ENCODE data around the gene SLC27A5.
"Not testable (repeated sequence)": the region's sequence is repeated elsewhere in the genome, so short reads cannot be mapped to it uniquely, and the experiment has no call there.

Gene SLC27A5

DNA sequence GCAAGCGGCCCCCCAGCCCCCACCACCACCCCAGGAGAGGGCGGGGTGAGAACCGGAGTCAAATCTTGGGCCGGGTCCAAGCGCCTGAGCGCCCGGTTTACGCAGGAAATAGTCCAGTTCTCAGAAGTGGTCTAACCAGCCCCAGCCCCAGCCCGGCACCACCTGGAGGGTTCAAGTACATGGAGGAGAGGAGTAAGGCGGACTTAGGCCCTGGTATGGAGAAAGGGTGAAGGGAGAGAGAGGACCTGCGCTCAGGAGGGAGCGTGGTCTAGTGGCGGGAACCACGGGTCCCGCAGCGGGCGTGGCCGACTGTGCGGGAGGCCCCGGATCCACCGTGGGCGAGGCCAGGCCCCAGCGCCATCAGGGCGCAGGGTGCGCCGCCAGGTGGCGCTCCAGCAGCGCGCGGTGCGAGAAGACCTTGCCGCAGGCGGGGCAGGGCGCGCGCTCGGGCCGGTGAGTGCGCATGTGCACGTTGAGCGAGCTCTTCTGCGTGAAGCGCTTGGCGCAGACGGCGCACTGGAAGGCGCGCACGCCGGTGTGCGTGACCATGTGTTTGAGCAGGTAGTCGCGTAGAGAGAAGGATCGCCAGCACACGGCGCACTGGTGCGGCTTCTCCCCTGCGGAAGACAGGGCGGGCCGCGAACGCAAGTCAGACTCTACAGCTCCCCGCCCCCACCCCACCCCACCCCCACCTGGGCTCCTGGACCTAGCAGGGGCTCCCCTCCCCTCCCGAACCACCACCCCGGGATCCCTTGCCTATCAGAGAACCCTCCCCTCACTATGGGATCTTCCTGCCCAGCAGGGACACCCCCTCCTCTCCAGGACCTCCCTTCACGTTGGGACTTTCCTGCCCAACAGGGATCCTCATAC, 2.1 kb upstream of the SLC27A5 start:
- TF ChIP-seq, protein P1, sequence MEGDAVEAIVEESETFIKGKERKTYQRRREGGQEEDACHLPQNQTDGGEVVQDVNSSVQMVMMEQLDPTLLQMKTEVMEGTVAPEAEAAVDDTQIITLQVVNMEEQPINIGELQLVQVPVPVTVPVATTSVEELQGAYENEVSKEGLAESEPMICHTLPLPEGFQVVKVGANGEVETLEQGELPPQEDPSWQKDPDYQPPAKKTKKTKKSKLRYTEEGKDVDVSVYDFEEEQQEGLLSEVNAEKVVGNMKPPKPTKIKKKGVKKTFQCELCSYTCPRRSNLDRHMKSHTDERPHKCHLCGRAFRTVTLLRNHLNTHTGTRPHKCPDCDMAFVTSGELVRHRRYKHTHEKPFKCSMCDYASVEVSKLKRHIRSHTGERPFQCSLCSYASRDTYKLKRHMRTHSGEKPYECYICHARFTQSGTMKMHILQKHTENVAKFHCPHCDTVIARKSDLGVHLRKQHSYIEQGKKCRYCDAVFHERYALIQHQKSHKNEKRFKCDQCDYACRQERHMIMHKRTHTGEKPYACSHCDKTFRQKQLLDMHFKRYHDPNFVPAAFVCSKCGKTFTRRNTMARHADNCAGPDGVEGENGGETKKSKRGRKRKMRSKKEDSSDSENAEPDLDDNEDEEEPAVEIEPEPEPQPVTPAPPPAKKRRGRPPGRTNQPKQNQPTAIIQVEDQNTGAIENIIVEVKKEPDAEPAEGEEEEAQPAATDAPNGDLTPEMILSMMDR (conservative IDR thresholded peaks at IDR 0.05; ENCODE audit: low read depth, low read length) = peak; percentile 62
- H3K4me3 ChIP-seq (ENCODE audit: low read depth, low read length) = peak overlapping the region; percentile 67
- peak; percentile 94 for DNase-seq (ENCODE audit: low read depth)

DNA sequence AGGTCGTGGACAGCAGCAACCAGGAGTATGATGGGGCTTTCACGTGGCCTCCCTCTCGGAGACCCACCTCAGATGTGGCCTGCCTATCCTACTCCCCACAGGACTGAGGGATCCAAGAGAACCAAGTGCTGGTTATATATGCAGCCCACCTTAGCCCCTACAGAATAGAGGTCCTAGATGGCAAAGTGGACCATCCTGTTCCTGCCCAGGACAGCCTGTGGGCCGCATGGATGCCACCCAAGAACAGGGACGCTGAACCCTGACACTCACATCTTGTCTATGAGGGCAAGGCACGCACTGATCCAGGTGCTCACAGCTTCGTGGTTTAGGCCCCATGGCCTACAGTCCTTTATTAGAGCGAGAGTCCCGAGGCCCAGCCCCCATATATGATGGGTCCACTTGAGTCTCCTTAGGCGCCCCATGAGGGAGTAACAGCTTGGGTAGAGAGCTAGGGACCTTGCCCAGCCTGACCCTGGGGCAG, 1.5 kb upstream of the SLC27A5 start:
- TF ChIP-seq, protein P1 (conservative IDR thresholded peaks at IDR 0.05; ENCODE audit: low read depth, low read length) = no peak
- H3K4me3 ChIP-seq (ENCODE audit: low read depth, low read length) = no peak overlapping the region
- no peak for DNase-seq (ENCODE audit: low read depth)

DNA sequence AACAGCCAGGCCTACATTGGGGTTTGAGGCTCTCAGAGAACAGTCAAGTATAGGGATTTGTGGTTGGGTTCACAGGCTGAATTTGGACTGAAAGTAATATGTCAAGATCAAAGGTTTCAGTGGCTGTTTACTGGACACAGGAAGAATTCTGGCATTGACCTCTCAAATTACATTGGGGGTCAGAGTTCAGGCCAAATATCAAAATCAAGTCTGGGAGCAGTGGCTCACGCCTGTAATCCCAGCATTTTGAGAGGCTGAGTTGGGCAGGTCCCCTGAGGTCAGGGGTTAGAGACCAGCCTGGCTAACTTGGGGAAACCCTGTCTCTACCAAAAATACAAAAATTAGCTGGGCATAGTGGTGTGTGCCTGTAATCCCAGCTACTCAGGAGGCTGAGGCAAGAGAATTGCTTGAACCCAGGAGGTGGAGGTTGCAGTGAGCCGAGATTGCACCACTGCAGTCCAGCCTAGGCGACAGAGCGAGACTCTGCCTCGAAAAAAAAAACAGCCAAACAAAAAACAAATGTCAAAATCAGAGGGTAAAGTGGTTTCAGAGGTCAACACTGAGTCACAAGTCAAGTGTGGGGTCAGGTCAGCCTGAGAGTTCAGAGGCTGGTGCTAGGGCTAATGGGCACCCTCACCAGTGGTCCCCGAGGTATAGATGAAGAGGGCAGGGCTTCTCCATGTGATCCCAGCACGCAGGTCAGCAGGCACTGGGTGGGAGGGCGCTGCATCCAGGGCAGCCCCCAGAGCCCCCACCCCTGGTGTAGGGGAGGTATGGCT, 1.5 kb downstream of the SLC27A5 start:
- no peak for DNase-seq (ENCODE audit: low read depth)
- TF ChIP-seq, protein P1 (conservative IDR thresholded peaks at IDR 0.05; ENCODE audit: low read depth, low read length) = no peak
- no peak overlapping the region for H3K4me3 ChIP-seq (ENCODE audit: low read depth, low read length)

DNA sequence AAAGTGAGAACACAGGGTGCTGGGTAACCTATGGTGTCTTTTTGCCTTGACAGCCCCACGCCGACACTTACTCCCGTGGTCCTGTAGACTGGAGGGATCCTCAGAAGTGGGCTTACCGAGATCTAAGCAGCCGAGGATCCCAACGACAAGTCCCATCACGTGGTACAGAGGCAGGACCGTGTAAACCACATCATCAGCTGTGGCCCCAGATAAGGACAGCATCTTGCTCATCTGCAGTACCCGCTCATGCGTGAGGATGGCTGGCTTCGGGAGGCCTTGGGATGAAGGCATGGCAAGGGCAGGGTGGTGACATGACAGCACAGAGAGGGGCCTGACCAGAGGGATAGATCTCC, 2.1 kb downstream of the SLC27A5 start:
- DNase-seq (ENCODE audit: low read depth) = no peak
- TF ChIP-seq, protein P1 (conservative IDR thresholded peaks at IDR 0.05; ENCODE audit: low read depth, low read length) = no peak
- H3K4me3 ChIP-seq (ENCODE audit: low read depth, low read length) = no peak overlapping the region

DNA sequence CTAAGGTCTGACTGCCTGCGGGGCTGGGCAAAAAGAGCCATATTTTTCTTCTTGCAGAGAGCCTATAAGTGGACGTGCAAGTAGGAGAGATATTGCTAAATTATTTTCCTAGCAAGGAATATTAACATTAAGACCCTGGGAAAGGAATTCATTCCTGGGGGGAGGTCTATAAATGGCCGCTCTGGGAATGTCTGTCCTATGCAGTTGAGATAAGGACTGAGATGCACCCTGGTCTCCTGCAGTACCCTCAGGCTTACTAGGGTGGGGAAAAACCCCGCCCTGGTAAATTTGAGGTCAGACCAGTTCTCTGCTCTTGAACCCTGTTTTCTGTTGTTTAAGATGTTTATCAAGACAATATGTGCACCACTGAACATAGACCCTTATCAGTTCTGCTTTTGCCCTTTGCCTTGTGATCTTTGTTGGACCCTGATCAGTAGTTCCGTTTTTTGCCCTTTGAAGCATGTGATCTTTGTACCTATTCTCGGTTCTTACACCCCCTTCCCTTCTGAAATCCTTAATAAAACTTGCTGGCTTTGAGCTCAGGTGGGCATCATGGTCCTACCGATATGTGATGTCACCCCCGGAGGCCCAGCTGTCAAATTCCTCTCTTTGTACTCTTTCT, 4.1 kb downstream of the SLC27A5 start:
- not testable (repeated sequence) for DNase-seq (ENCODE audit: low read depth); H3K4me3 ChIP-seq (ENCODE audit: low read depth, low read length)

DNA sequence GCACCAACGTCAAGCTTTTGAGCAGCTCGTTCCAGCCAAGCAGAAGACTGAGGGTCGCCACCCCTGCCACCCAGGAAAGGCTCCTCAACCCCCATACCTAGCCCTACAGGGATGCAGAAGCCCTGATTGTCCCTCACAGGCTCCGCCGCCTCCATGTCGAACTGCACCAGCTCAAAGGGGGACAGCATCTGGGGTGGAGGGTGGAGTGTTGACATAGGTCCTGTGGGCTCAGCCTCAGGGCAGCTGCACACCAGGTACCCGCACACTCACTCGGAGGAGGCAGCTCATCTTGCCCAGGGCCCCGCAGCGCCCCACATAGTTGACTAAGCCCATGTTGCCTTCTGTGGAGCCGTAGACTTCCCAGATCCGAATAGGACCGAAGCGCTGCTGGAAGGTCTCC, 11.6 kb downstream of the SLC27A5 start:
- no peak for DNase-seq (ENCODE audit: low read depth)

More for the DNA sequence above, 11.6 kb downstream of the SLC27A5 start:
- TF ChIP-seq, protein P1 (conservative IDR thresholded peaks at IDR 0.05; ENCODE audit: low read depth, low read length) = no peak
- no peak overlapping the region for H3K4me3 ChIP-seq (ENCODE audit: low read depth, low read length)

Measured in choroid plexus epithelial cell (primary cell).